Type B pancreatic cell (in vitro differentiated cells): ENCODE data around the gene CREBBP. TPM values are rescaled to one million over a fixed set of nuclear protein-coding genes. Genes with fewer than 3 reads are reported as not detected.
A peak's percentile ranks its signal among the peaks of the same experiment; 100 is the strongest.

Source experiments
- DNase-seq: peaks from one replicate; pipeline ENCODE4 v3.0.0; 2021; ENCODE audit warnings: mixed read lengths; ENCODE audit not compliant: unreplicated experiment; ENCODE audit errors: extremely low spot score
- H3K27ac Mint-ChIP-seq: 2 replicates; pipeline ENCODE4 v1.8.0; 2021; ENCODE audit warnings: mild to moderate bottlenecking, mixed read lengths
- H3K27me3 Mint-ChIP-seq: 2 replicates; pipeline ENCODE4 v1.8.0; 2021; ENCODE audit warnings: mixed read lengths
- H3K36me3 Mint-ChIP-seq: 2 replicates; pipeline ENCODE4 v1.8.0; 2021; ENCODE audit warnings: mixed read lengths
- H3K4me1 Mint-ChIP-seq: one replicate; pipeline ENCODE4 v1.8.0; 2021; ENCODE audit warnings: mixed read lengths; ENCODE audit not compliant: unreplicated experiment
- H3K4me3 Mint-ChIP-seq: 2 replicates; pipeline ENCODE4 v1.8.0; 2021; ENCODE audit warnings: mild to moderate bottlenecking, mixed read lengths
- H3K9me3 Mint-ChIP-seq: 2 replicates; pipeline ENCODE4 v1.8.0; 2021; ENCODE audit warnings: mixed read lengths
- CTCF ChIP-seq: fragments of 200-600 bp; sonication (generic); conservative IDR thresholded peaks from 2 replicates; pipeline ENCODE4 v1.5.0; 2021; ENCODE audit warnings: antibody characterized with exemption, mild to moderate bottlenecking
- total RNA-seq: library from RNA; stranded (reverse); gene quantifications from 2 replicates; pipeline ENCODE4 v1.2.1, GENCODE V29; 2021; ENCODE audit warnings: low replicate concordance

Gene CREBBP
- total RNA-seq, 1 donor from 2014 or later, result 93.6 TPM

GRCh38 chr16:3858801-3859200 lies 21.7 kb downstream of the CREBBP start:
- Mint-ChIP-seq H3K4me1 (peaks cover 57% of the 10 kb centered on the region), H3K36me3 (peaks cover 4% of the 10 kb centered on the region), H3K9me3 (no peaks in the 10 kb centered on the region), H3K27ac (no peak overlapping the region), H3K4me3 (no peak overlapping the region), H3K27me3 (no peaks in the 10 kb centered on the region)
- TF ChIP-seq CTCF, result no peak
- no peak for DNase-seq

- Mint-ChIP-seq H3K27me3 (no peaks in the 10 kb centered on the region), H3K4me1 (peaks cover 45% of the 10 kb centered on the region), H3K9me3 (no peaks in the 10 kb centered on the region), H3K4me3 (no peak overlapping the region), H3K36me3 (peaks cover 8% of the 10 kb centered on the region), H3K27ac (no peak overlapping the region)
- TF ChIP-seq CTCF, result no peak
- DNase-seq, result no peak
Measured at GRCh38 chr16:3857189-3858043, 23.1 kb downstream of the CREBBP start.

GRCh38 chr16:3856367-3857141 lies 24.0 kb downstream of the CREBBP start:
- DNase-seq, result no peak
- no peaks in the 10 kb centered on the region for H3K27me3 Mint-ChIP-seq
- H3K4me3 Mint-ChIP-seq, result no peak overlapping the region
- H3K27ac Mint-ChIP-seq, result peak overlapping the region; percentile 43
- peaks cover 38% of the 10 kb centered on the region for H3K4me1 Mint-ChIP-seq
- H3K9me3 Mint-ChIP-seq, result no peaks in the 10 kb centered on the region
- H3K36me3 Mint-ChIP-seq, result peaks cover 8% of the 10 kb centered on the region
- no peak for TF ChIP-seq CTCF

GRCh38 chr16:3854750-3855541 lies 25.6 kb downstream of the CREBBP start:
- Mint-ChIP-seq H3K27ac (peak overlapping the region; percentile 58), H3K36me3 (peaks cover 8% of the 10 kb centered on the region), H3K9me3 (no peaks in the 10 kb centered on the region), H3K4me3 (peak overlapping the region; percentile 26), H3K27me3 (no peaks in the 10 kb centered on the region), H3K4me1 (peaks cover 38% of the 10 kb centered on the region)
- no peak for DNase-seq
- TF ChIP-seq CTCF, result no peak

GRCh38 chr16:3850544-3850899 lies 30.0 kb downstream of the CREBBP start:
- no peak overlapping the region for H3K27ac Mint-ChIP-seq
- H3K36me3 Mint-ChIP-seq, result peaks cover 28% of the 10 kb centered on the region
- no peak overlapping the region for H3K4me3 Mint-ChIP-seq
- no peak for TF ChIP-seq CTCF
- H3K4me1 Mint-ChIP-seq, result peaks cover 17% of the 10 kb centered on the region
- no peaks in the 10 kb centered on the region for H3K27me3 Mint-ChIP-seq
- no peaks in the 10 kb centered on the region for H3K9me3 Mint-ChIP-seq
- DNase-seq, result no peak
